ENCODE data around the gene ZC3H12D.

DNA sequence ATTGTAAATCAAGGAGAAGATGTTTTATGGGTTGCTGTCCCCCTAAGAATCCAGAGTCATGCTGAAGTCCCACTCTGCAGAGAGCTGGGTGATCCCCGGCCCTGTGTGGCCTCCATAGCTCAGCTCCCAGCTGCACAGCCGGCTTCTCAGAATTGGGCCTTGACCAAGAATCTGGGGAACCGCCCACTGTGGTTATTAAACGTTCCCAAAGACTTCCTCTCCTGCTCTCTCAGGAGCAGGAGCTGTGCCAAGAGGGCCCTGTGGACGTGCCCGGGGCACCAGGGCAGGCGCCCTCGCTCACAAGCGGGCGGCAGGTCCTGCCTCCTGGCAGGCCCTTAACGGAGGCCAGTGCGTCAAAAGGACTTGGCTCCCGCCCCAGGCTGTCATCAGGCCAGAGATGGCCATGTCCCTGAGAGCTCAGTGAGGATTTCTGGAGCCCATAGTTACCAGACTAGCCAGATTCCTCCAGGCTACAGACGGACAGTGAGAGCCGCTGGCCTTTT lies 30.4 kb downstream of the ZC3H12D start:
- TF ChIP-seq STAT1 (IDR thresholded peaks at IDR 0.05; ENCODE audit: unreplicated experiment), result no peak
- TF ChIP-seq, protein P1, sequence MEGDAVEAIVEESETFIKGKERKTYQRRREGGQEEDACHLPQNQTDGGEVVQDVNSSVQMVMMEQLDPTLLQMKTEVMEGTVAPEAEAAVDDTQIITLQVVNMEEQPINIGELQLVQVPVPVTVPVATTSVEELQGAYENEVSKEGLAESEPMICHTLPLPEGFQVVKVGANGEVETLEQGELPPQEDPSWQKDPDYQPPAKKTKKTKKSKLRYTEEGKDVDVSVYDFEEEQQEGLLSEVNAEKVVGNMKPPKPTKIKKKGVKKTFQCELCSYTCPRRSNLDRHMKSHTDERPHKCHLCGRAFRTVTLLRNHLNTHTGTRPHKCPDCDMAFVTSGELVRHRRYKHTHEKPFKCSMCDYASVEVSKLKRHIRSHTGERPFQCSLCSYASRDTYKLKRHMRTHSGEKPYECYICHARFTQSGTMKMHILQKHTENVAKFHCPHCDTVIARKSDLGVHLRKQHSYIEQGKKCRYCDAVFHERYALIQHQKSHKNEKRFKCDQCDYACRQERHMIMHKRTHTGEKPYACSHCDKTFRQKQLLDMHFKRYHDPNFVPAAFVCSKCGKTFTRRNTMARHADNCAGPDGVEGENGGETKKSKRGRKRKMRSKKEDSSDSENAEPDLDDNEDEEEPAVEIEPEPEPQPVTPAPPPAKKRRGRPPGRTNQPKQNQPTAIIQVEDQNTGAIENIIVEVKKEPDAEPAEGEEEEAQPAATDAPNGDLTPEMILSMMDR (conservative IDR thresholded peaks at IDR 0.05; ENCODE audit: low read depth in 2 of 2), result no peak
- TF ChIP-seq POLR2AphosphoS5 (IDR thresholded peaks at IDR 0.05; ENCODE audit: low read depth), result no peak
- no peak for TF ChIP-seq EZH2 (IDR thresholded peaks at IDR 0.05; ENCODE audit: low read depth, unreplicated experiment)
